SU-DHL-6 (cell line): Measurements from ENCODE around the gene GUCA2A.

Experiments
- CTCF ChIP-seq: fragments of 200-600 bp; sonication (generic); IDR thresholded peaks from one replicate; pipeline ENCODE4 v1.5.1; 2017; ENCODE audit warnings: antibody characterized with exemption, mild to moderate bottlenecking, low read length, moderate library complexity; ENCODE audit not compliant: insufficient read depth, poor library complexity, severe bottlenecking
- EZH2phosphoT487 ChIP-seq: fragments of 200-600 bp; sonication (generic), shearing (Covaris generic); conservative IDR thresholded peaks from 2 replicates; pipeline ENCODE4 v1.6.1; 2018; ENCODE audit warnings: mild to moderate bottlenecking, antibody characterized with exemption, low read length, moderate library complexity, mixed read lengths

GRCh38 chr1:42184616-42185015 is 20.1 kb upstream of the GUCA2A start:
- TF ChIP-seq CTCF (no peak), EZH2phosphoT487 (no peak)
